C4-2B (cell line): Measurements from ENCODE around the gene DDR1.

Experiments
- CTCF ChIP-seq: fragments of 450-650 bp; conservative IDR thresholded peaks from 2 replicates; pipeline ENCODE4 v1.5.1; 2017; ENCODE audit warnings: mild to moderate bottlenecking
- ZFX ChIP-seq: fragments of 450-650 bp; IDR thresholded peaks from 2 replicates; pipeline ENCODE4 v1.6.1; 2017

GRCh38 chr6:30837432-30837831 lies 46.9 kb upstream of the DDR1 start:
- TF ChIP-seq CTCF (no peak), ZFX (no peak)
